CD4-positive, alpha-beta memory T cell (primary cell): ENCODE data around the gene PCBP1. TPM values are rescaled to one million over a fixed set of nuclear protein-coding genes. Genes with fewer than 3 reads are reported as not detected.

Source experiments
- CTCF ChIA-PET: fragments of 350-600 bp; sonication (Branson Sonifier 250); formaldehyde crosslinking; loops from one replicate; lab custom pipeline; 2021; ENCODE audit warnings: inconsistent platforms; ENCODE audit not compliant: partially characterized antibody; lab: Charles Lee
- POLR2A ChIA-PET: fragments of 350-600 bp; sonication (Branson Sonifier 250); formaldehyde crosslinking; loops from one replicate; lab custom pipeline; 2021; ENCODE audit not compliant: partially characterized antibody; lab: Charles Lee
- DNase-seq, 5 donors: peaks; one replicate each; pipeline versions ENCODE4 v3.0.0 to v3.0.0-alpha.2; 2020 to 2022; ENCODE audit warnings: mixed read lengths in 1 of 5
- H3K27ac ChIP-seq: one replicate; pipeline ENCODE4 v1.7.0; 2013; ENCODE audit warnings: low read depth, low read length
- H3K27me3 ChIP-seq: 2 replicates; pipeline ENCODE4 v1.7.0; 2013; ENCODE audit warnings: mild to moderate bottlenecking, low read length, moderate library complexity; ENCODE audit not compliant: insufficient read depth
- H3K36me3 ChIP-seq: 2 replicates; pipeline ENCODE4 v1.7.0; 2013; ENCODE audit warnings: mild to moderate bottlenecking, low read length, moderate library complexity; ENCODE audit not compliant: insufficient read depth
- H3K4me1 ChIP-seq: 2 replicates; pipeline ENCODE4 v1.7.0; 2013; ENCODE audit warnings: mild to moderate bottlenecking, low read length, moderate library complexity; ENCODE audit not compliant: insufficient read depth
- H3K4me3 ChIP-seq, 2 donors: one replicate each; pipeline ENCODE4 v1.7.0; 2013; ENCODE audit warnings: low read length in 2 of 2, mild to moderate bottlenecking in 1 of 2
- H3K9me3 ChIP-seq, 2 donors: one replicate each; pipeline ENCODE4 v1.7.0; 2013; ENCODE audit warnings: low read length in 2 of 2, control low read depth in 1 of 2; ENCODE audit not compliant: control insufficient read depth in 1 of 2
- H3K27ac Mint-ChIP-seq, 7 donors: one replicate each; pipeline ENCODE4 v1.8.0; 2020 to 2021; ENCODE audit warnings: mixed read lengths in 7 of 7, mild to moderate bottlenecking in 6 of 7, inconsistent platforms in 3 of 7, moderate library complexity in 3 of 7
- H3K27me3 Mint-ChIP-seq, 2 donors: one replicate each; pipeline ENCODE4 v1.8.0; 2020 to 2021; ENCODE audit warnings: mixed read lengths in 2 of 2
- H3K36me3 Mint-ChIP-seq, 2 donors: one replicate each; pipeline ENCODE4 v1.8.0; 2020 to 2021; ENCODE audit warnings: mixed read lengths in 2 of 2, inconsistent platforms in 1 of 2, mild to moderate bottlenecking in 1 of 2
- H3K4me1 Mint-ChIP-seq, 4 donors: one replicate each; pipeline ENCODE4 v1.8.0; 2020 to 2021; ENCODE audit warnings: mixed read lengths in 4 of 4, mild to moderate bottlenecking in 1 of 4
- H3K4me3 Mint-ChIP-seq, 8 donors: one replicate each; pipeline ENCODE4 v1.8.0; 2020 to 2021; ENCODE audit warnings: mixed read lengths in 8 of 8, mild to moderate bottlenecking in 7 of 8, moderate library complexity in 6 of 8, inconsistent platforms in 3 of 8
- H3K9me3 Mint-ChIP-seq, 8 donors: one replicate each; pipeline ENCODE4 v1.8.0; 2020 to 2021; ENCODE audit warnings: mixed read lengths in 8 of 8, mild to moderate bottlenecking in 5 of 8, inconsistent platforms in 3 of 8, moderate library complexity in 1 of 8
- intact Hi-C: fragments of 100-400 bp; cut with micrococcal nuclease; formaldehyde crosslinking; loops from one replicate; pipeline ENCODE4 v1.15.1; 2023
- polyA plus RNA-seq, 2 donors: library from polyadenylated mRNA; unstranded; fragments of 300-500 nt; fragmentation: Illumina TruSeq; gene quantifications; one replicate each; pipeline ENCODE4 v1.2.3, GENCODE V29; 2021
- total RNA-seq, 2 experiments: library from RNA; stranded (reverse); gene quantifications; one replicate each; pipeline ENCODE4 v1.2.3, GENCODE V29; 2021

PCBP1 gene
- total RNA-seq (100 to 1,000 TPM; 372 to 383 TPM), polyA plus RNA-seq (100 to 1,000 TPM; 116 to 153 TPM)

DNA sequence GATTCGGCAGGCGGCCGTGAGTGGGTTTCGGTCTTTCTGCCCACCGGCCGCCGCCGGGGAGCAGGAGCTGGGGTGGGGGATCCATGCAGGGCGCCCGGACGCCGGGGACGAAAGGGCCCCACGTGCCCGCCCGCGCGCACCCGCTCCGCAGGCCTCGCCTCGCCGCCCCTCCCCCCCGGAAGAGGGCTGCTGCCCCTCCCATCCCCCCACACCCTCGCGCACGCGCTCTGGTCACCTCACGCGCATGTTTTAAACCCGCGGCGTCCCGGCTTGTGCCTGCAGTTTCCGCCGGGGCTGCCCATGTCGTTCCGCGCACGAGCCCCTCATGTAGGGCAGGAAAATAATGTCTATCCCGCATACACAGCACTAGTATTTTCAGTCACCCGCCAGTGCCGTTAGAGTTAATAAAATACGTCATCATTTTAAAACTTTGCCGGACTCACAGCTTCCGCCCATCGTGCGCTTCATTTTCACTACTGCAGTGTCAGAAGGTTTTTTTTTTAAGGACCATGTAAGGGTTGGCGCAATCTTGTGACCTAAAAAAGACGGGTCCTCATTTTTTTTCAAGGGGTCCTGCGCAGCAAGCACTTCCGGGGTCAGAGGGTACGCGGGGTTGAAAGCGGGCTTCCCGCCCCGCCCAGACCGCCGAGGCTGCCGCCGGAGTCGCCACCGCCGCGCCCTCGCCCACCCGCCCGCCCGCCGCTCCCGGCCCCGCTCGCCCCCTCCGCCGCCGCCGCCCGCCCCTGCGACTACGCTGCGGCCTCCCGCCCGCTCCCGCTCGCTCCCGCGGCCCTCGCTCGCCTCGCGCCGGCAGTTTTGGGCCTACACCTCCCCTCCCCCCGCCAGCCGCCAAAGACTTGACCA is at the start of gene PCBP1:
PCBP1 (plus strand) TSS at position 640 of the 864 bp plus-strand sequence. CDS start 267 bp downstream, outside the sequence.
- H3K27me3 Mint-ChIP-seq: peaks cover 3% of the 10 kb centered on the region in 2 donors
- POLR2A ChIA-PET: interaction anchor here (0.7 to 29.5 kb wide), 21 partner anchors 8 to 650 kb away, joined by 3 to 2231 read pairs (median 12); partner anchors contain the start of genes C2orf42, GMCL1, MXD1 and NFU1
- Histone ChIP-seq H3K27me3 (no peaks in the 10 kb centered on the region), H3K9me3 (no peaks in the 10 kb centered on the region), H3K4me3 (peak within 1 kb of the TSS; percentile 74 to 84), H3K27ac (peak within 1 kb of the TSS; percentile 99), H3K36me3 (peaks cover 2% of the 10 kb centered on the region), H3K4me1 (peaks cover 68% of the 10 kb centered on the region)
- intact Hi-C loops: loop anchor here (1.0 to 10.0 kb wide), 9 partner anchors 8 to 362 kb away; partner anchors contain the start of genes SNRPG and TIA1
- peak within 1 kb of the TSS; percentile 93 to 99 (median 96) for H3K4me3 Mint-ChIP-seq
- peak within 1 kb of the TSS; percentile 99 to 100 (median 100) for H3K27ac Mint-ChIP-seq
- peaks cover 43 to 67% of the 10 kb centered on the region in 2 donors for H3K36me3 Mint-ChIP-seq
- peak; percentile 93 to 99 (median 97) for DNase-seq
- CTCF ChIA-PET: interaction anchor here (0.6 to 5.8 kb wide), 12 partner anchors 18 to 174 kb away, joined by 3 to 51 read pairs (median 8); partner anchors contain the start of gene MXD1
- peaks cover 47 to 93% (median 59%) of the 10 kb centered on the region in 4 donors for H3K4me1 Mint-ChIP-seq
- peaks cover 0 to 6% (median 1%) of the 10 kb centered on the region in 8 donors for H3K9me3 Mint-ChIP-seq

DNA sequence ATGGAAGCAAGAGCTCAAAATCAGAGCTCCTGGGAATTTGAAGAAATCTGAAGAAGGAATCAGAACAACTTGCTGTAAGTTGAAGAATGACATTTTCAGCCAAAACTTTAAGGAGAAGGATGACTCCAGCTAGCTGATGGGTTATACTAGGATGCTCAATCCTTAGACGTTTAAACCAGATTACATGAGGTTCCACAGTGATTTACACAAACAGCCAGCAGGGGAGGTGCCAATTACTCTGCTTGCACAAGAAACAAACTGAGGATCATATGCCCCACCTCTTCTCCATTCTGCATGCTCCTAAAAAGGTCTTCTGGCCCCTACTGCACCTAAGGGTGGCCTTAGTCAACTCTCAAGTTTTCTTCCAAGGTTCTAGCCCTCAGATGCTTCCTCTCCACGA is 47.9 kb upstream of the PCBP1 start:
- Histone ChIP-seq H3K4me3 (no peak overlapping the region), H3K27ac (no peak overlapping the region), H3K36me3 (no peaks in the 10 kb centered on the region), H3K9me3 (no peaks in the 10 kb centered on the region), H3K4me1 (peaks cover 25% of the 10 kb centered on the region), H3K27me3 (no peaks in the 10 kb centered on the region)
- Mint-ChIP-seq H3K36me3 (peaks cover 10 to 18% of the 10 kb centered on the region in 2 donors), H3K9me3 (peaks cover 0 to 1% (median 0%) of the 10 kb centered on the region in 8 donors), H3K4me3 (no peak overlapping the region), H3K27ac (no peak overlapping the region), H3K4me1 (peaks cover 22 to 36% (median 26%) of the 10 kb centered on the region in 4 donors), H3K27me3 (no peaks in the 10 kb centered on the region)
- DNase-seq: no peak
- CTCF ChIA-PET: no interaction called here
- POLR2A ChIA-PET: no interaction called here
- intact Hi-C loops: no loop called here

DNA sequence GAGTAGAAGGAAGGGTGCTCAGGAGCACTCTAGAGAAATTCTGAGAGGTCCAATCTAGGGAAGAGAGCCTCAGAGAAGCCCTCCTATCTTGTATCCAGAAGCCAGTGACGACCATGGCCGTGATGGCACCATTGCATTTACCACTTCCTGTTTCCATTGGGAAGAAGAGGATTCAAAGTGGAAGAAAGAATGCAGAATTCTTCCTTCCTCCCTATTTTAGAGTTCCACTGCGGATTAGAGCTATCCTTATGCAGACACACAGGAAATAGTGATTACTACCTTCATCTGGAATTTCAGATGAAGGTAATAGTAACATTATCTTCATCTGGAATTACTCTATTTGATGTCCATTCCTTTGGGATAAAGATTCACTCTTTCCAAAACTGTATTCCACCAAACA is 45.6 kb upstream of the PCBP1 start:
- Mint-ChIP-seq H3K4me3 (no peak overlapping the region), H3K9me3 (peaks cover 0 to 1% (median 0%) of the 10 kb centered on the region in 8 donors), H3K4me1 (peaks cover 27 to 57% (median 37%) of the 10 kb centered on the region in 4 donors), H3K36me3 (peaks cover 18 to 21% of the 10 kb centered on the region in 2 donors), H3K27ac (peak overlapping the region in 3 of 7 donors; percentile 1 to 52 (median 52)), H3K27me3 (no peaks in the 10 kb centered on the region)
- DNase-seq: no peak
- Histone ChIP-seq H3K36me3 (no peaks in the 10 kb centered on the region), H3K27me3 (no peaks in the 10 kb centered on the region), H3K9me3 (no peaks in the 10 kb centered on the region), H3K4me1 (peaks cover 31% of the 10 kb centered on the region), H3K27ac (no peak overlapping the region), H3K4me3 (no peak overlapping the region)
- CTCF ChIA-PET: interaction anchor here (1.0 to 1.8 kb wide), 3 partner anchors 29 to 102 kb away, joined by 3 to 6 read pairs (median 4); no protein-coding TSS in a partner anchor
- POLR2A ChIA-PET: no interaction called here
- intact Hi-C loops: no loop called here

DNA sequence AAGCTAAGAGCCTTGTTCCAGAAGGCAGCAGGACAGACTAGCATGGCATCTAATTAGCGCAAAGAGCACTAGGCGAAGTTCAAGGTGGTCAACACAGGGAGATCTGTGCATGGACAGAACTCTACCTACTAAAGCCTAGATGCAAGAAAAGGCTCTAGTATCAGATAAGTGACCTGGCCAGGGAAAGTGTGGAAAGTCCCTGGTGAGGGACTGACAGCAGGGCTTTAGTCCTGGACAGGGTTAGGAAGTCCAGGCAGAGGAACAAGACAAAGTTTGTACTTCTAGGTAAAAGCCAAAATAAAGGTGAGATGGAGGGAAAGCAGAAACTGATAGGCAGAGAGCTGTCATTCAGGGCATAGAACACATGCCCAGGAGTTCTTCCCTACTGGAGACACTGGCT is 45.0 kb upstream of the PCBP1 start:
- intact Hi-C loops: no loop called here
- peak overlapping the region; percentile 5 to 86 (median 84) for H3K27ac Mint-ChIP-seq
- Histone ChIP-seq H3K36me3 (no peaks in the 10 kb centered on the region), H3K4me1 (peaks cover 31% of the 10 kb centered on the region), H3K4me3 (no peak overlapping the region), H3K9me3 (no peaks in the 10 kb centered on the region), H3K27ac (no peak overlapping the region), H3K27me3 (no peaks in the 10 kb centered on the region)
- H3K4me3 Mint-ChIP-seq: peak overlapping the region in 4 of 8 donors; percentile 23 to 48 (median 30)
- ChIA-PET POLR2A (interaction anchor here (0.8 to 1.1 kb wide), 2 partner anchors 43 to 128 kb away, joined by 3 read pairs; no protein-coding TSS in a partner anchor), CTCF (interaction anchor here (1.5 to 1.8 kb wide), 2 partner anchors 29 to 101 kb away, joined by 4 to 6 read pairs; no protein-coding TSS in a partner anchor)
- peaks cover 19 to 26% of the 10 kb centered on the region in 2 donors for H3K36me3 Mint-ChIP-seq
- peaks cover 27 to 53% (median 37%) of the 10 kb centered on the region in 4 donors for H3K4me1 Mint-ChIP-seq
- H3K27me3 Mint-ChIP-seq: no peaks in the 10 kb centered on the region
- DNase-seq: no peak
- H3K9me3 Mint-ChIP-seq: peaks cover 0 to 1% (median 0%) of the 10 kb centered on the region in 8 donors

DNA sequence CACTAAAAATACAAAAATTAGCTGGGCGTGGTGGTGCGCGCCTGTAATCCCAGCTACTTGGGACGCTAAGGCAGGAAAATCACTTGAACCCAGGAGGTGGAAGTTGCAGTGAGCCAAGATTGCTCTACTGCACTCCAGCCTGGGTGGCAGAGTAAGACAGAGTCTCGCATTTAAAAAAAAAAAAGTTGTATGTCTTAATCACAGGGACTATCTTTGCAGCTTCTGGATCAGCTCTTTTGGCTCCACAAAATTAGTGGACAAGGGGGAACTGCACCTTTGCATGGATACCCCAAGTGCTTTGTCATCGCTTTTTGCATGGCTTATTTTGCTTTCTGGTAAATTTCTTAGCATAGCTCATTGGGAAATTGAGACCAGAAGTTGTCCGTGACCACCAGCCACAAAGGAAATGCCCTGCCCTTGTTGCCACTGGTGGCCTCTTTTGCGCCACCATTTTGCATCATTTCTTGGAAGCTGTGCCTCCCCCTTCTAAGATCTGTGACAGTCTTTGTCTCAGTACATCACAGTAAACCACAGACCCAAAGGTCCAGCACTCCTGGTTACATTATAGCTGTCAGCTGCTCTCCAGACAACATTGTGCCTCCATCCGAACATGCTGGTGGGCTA is 43.9 kb upstream of the PCBP1 start:
- Mint-ChIP-seq H3K4me1 (peaks cover 27 to 57% (median 36%) of the 10 kb centered on the region in 4 donors), H3K27ac (peak overlapping the region; percentile 68 to 92 (median 85)), H3K36me3 (peaks cover 16 to 31% of the 10 kb centered on the region in 2 donors), H3K4me3 (peak overlapping the region in 6 of 8 donors; percentile 39 to 76 (median 48)), H3K27me3 (no peaks in the 10 kb centered on the region), H3K9me3 (peaks cover 0 to 3% (median 0%) of the 10 kb centered on the region in 8 donors)
- H3K9me3 ChIP-seq: no peaks in the 10 kb centered on the region
- H3K27me3 ChIP-seq: no peaks in the 10 kb centered on the region
- intact Hi-C loops: no loop called here
- DNase-seq: peak in 4 of 5 donors; percentile 23 to 58 (median 42)
- peaks cover 31% of the 10 kb centered on the region for H3K4me1 ChIP-seq
- ChIA-PET CTCF (interaction anchor here (1.1 to 2.4 kb wide), 3 partner anchors 80 to 132 kb away, joined by 3 to 6 read pairs (median 3); no protein-coding TSS in a partner anchor), POLR2A (interaction anchor here (0.8 to 2.0 kb wide), 11 partner anchors 9 to 148 kb away, joined by 3 to 9 read pairs (median 3); partner anchors contain the start of genes C2orf42, MXD1 and PCBP1)
- H3K4me3 ChIP-seq: no peak overlapping the region
- no peaks in the 10 kb centered on the region for H3K36me3 ChIP-seq
- H3K27ac ChIP-seq: peak overlapping the region; percentile 0

DNA sequence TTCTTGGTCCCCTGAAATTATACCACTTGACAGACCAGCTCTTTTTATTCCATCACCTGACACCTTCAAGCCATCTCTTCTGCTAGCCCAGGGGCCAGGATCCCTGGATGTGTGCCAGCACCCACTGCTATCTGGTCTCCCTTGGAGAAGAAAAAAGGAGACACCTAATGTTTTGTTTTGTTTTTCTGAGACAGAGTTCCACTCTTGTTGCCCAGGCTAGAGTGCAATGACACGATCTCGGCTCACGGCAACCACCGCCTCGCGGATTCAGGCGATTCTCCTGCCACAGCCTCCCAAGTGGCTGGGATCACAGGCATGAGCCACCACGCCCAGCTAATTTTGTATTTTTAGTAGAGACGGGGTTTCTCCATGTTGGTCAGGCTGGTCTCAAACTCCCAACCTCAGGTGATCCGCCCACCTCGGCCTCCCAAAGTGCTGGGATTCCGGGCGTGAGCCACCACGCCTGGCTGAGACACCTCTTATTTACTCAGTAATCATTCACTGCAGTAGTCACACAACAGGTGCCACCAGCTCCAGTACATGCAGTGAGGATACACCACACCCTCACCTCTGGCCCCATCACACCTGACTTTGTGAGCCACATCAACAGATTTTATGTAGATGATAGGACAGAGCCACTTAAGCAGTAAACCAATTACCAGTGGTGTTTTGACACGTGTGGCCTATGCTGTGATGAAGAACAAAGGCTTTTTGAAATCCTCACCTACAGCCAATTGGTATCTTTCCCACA is 42.8 kb upstream of the PCBP1 start:
- Histone ChIP-seq H3K4me3 (no peak overlapping the region), H3K9me3 (no peaks in the 10 kb centered on the region), H3K36me3 (peaks cover 4% of the 10 kb centered on the region), H3K4me1 (peaks cover 31% of the 10 kb centered on the region), H3K27me3 (no peaks in the 10 kb centered on the region), H3K27ac (no peak overlapping the region)
- Mint-ChIP-seq H3K36me3 (peaks cover 17 to 39% of the 10 kb centered on the region in 2 donors), H3K27ac (peak overlapping the region; percentile 40 to 85 (median 80)), H3K4me3 (peak overlapping the region in 4 of 8 donors; percentile 1 to 76 (median 56)), H3K9me3 (peaks cover 0 to 3% (median 0%) of the 10 kb centered on the region in 8 donors), H3K4me1 (peaks cover 28 to 57% (median 37%) of the 10 kb centered on the region in 4 donors), H3K27me3 (no peaks in the 10 kb centered on the region)
- no peak for DNase-seq
- ChIA-PET CTCF (interaction anchor here (1.2 to 2.4 kb wide), 3 partner anchors 25 to 133 kb away, joined by 3 to 6 read pairs (median 3); no protein-coding TSS in a partner anchor), POLR2A (interaction anchor here (0.8 to 2.0 kb wide), 8 partner anchors 16 to 147 kb away, joined by 3 to 9 read pairs (median 4); partner anchors contain the start of genes C2orf42, MXD1 and PCBP1)
- intact Hi-C loops: no loop called here
